SK-N-SH treated with all-trans-retinoic acid at 6 μM for 48 hours (cell line): Measurements from ENCODE around the gene CACHD1.

Experiments
- ATAC-seq: fragments of 200-7000 bp; cut with Tn5 transposase; 3 replicates; pipeline ENCODE4 v1.9.1; 2020; ENCODE audit warnings: mild to moderate bottlenecking, moderate library complexity
- ARNTL ChIP-seq: fragments of 450-650 bp; formaldehyde crosslinking; IDR thresholded peaks from 2 replicates; pipeline ENCODE4 v1.5.0; 2020; ENCODE audit warnings: low read depth, mild to moderate bottlenecking, moderate library complexity, borderline replicate concordance
- BACH2 ChIP-seq: fragments of 250-450 bp; sonication (Bioruptor Pico); IDR thresholded peaks from 2 replicates; pipeline ENCODE4 v1.9.0; 2021; ENCODE audit warnings: mild to moderate bottlenecking, borderline replicate concordance
- CSDC2 ChIP-seq: fragments of 250-450 bp; sonication (Bioruptor Pico); IDR thresholded peaks from 2 replicates; pipeline ENCODE4 v1.5.0; 2020; ENCODE audit warnings: mild to moderate bottlenecking, moderate library complexity
- GLIS3 ChIP-seq: fragments of 250-450 bp; sonication (Bioruptor Pico); IDR thresholded peaks from 2 replicates; pipeline ENCODE4 v1.5.0; 2020; ENCODE audit warnings: mild to moderate bottlenecking, moderate library complexity
- ISL1 ChIP-seq: fragments of 250-450 bp; sonication (Bioruptor Pico); IDR thresholded peaks from 2 replicates; pipeline ENCODE4 v2.1.2; 2022; ENCODE audit warnings: mild to moderate bottlenecking, moderate library complexity
- OSR1 ChIP-seq: fragments of 250-450 bp; sonication (Bioruptor Pico); IDR thresholded peaks from 2 replicates; pipeline ENCODE4 v1.8.0; 2022; ENCODE audit warnings: moderate library complexity, mild to moderate bottlenecking, inconsistent platforms
- PPARA ChIP-seq: fragments of 250-450 bp; sonication (Bioruptor Pico); IDR thresholded peaks from 2 replicates; pipeline ENCODE4 v1.5.0; 2020; ENCODE audit warnings: mild to moderate bottlenecking, borderline replicate concordance
- RARB ChIP-seq: fragments of 250-450 bp; sonication (Bioruptor Pico); IDR thresholded peaks from 2 replicates; pipeline ENCODE4 v1.8.0; 2021; ENCODE audit warnings: mild to moderate bottlenecking, moderate library complexity
- SNAI2 ChIP-seq: fragments of 250-450 bp; sonication (Bioruptor Pico); IDR thresholded peaks from 2 replicates; pipeline ENCODE4 v1.5.0; 2020; ENCODE audit warnings: mild to moderate bottlenecking, moderate library complexity
- TCF4 ChIP-seq: fragments of 250-450 bp; sonication (Bioruptor Pico); IDR thresholded peaks from 2 replicates; pipeline ENCODE4 v1.8.0; 2021; ENCODE audit warnings: mild to moderate bottlenecking, moderate library complexity, borderline replicate concordance
- TOX ChIP-seq: fragments of 250-450 bp; sonication (Bioruptor Pico); IDR thresholded peaks from 2 replicates; pipeline ENCODE4 v1.8.0; 2021; ENCODE audit warnings: mild to moderate bottlenecking, moderate library complexity, borderline replicate concordance
- ZC3H10 ChIP-seq: fragments of 250-450 bp; sonication (Bioruptor Pico); IDR thresholded peaks from 2 replicates; pipeline ENCODE4 v1.5.1; 2021; ENCODE audit warnings: mild to moderate bottlenecking, moderate library complexity
- ZNF565 ChIP-seq: fragments of 450-650 bp; formaldehyde crosslinking; conservative IDR thresholded peaks from 2 replicates; pipeline ENCODE4 v1.5.0; 2020; ENCODE audit warnings: low read depth, mild to moderate bottlenecking, moderate library complexity
- ZNF70 ChIP-seq: fragments of 450-650 bp; formaldehyde crosslinking; IDR thresholded peaks from 2 replicates; pipeline ENCODE4 v1.5.0; 2020; ENCODE audit warnings: mild to moderate bottlenecking, moderate library complexity
- ZNF8 ChIP-seq: fragments of 450-650 bp; formaldehyde crosslinking; IDR thresholded peaks from 2 replicates; pipeline ENCODE4 v1.5.0; 2020; ENCODE audit warnings: mild to moderate bottlenecking, moderate library complexity
- TF ChIP-seq, protein P1 (sequence below): fragments of 250-450 bp; sonication (Bioruptor Pico); IDR thresholded peaks from 2 replicates; pipeline ENCODE4 v1.8.0; 2021; ENCODE audit warnings: low read depth, mild to moderate bottlenecking, moderate library complexity, borderline replicate concordance
- TF ChIP-seq, protein P2 (sequence below): fragments of 250-450 bp; sonication (Bioruptor Pico); IDR thresholded peaks from 2 replicates; pipeline ENCODE4 v1.5.1; 2020; ENCODE audit warnings: low read depth, mild to moderate bottlenecking, moderate library complexity
- TF ChIP-seq, protein P3 (sequence below): fragments of 250-450 bp; sonication (Bioruptor Pico); IDR thresholded peaks from 2 replicates; pipeline ENCODE4 v1.5.1; 2021; ENCODE audit warnings: mild to moderate bottlenecking, moderate library complexity
- TF ChIP-seq, protein P4 (sequence below): fragments of 250-450 bp; sonication (Bioruptor Pico); IDR thresholded peaks from 2 replicates; pipeline ENCODE4 v1.5.0; 2020; ENCODE audit warnings: mild to moderate bottlenecking, moderate library complexity

The CACHD1 gene

DNA sequence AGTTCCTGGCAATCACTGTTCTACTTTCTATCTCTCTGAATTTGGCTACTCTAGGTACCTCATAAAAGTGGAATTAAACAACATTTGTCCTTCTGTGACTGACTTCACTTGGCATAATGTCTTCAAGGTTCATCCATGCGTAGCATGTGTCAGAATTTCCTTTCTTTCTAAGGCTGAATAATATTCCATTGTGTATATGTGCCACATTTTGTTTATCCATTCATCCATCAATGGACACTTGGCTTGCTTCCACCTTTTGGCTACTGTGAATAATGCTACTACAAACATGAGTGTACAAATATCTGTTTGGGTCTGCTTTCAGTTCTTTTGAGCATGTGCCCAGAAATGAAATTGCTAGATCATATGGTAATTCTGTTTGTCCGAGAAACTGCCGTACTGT is 14.7 kb downstream of the CACHD1 start:
- ATAC-seq, result no peak
- TF ChIP-seq, protein P1, sequence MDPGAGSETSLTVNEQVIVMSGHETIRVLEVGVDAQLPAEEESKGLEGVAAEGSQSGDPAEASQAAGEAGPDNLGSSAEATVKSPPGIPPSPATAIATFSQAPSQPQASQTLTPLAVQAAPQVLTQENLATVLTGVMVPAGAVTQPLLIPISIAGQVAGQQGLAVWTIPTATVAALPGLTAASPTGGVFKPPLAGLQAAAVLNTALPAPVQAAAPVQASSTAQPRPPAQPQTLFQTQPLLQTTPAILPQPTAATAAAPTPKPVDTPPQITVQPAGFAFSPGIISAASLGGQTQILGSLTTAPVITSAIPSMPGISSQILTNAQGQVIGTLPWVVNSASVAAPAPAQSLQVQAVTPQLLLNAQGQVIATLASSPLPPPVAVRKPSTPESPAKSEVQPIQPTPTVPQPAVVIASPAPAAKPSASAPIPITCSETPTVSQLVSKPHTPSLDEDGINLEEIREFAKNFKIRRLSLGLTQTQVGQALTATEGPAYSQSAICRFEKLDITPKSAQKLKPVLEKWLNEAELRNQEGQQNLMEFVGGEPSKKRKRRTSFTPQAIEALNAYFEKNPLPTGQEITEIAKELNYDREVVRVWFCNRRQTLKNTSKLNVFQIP (CRISPR knock-in tag), result no peak
- no peak for TF ChIP-seq BACH2

DNA sequence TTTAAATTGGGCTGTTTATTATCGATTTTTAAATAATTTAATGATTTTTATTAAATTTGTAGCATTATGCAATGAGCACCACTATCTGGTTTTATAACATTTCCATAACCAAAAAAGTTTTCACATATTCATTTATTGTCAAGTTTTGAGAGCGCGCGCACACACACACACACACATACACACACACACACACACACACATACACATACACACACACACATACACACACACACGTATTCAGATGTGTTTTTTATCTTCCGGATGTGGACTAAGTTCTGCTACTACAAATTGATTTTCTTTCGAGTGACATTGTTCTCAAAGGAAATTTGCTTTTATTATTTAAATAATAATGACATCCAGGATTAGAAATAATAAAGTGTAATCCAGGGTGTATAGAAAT is 16.3 kb downstream of the CACHD1 start:
- no peak for ATAC-seq

DNA sequence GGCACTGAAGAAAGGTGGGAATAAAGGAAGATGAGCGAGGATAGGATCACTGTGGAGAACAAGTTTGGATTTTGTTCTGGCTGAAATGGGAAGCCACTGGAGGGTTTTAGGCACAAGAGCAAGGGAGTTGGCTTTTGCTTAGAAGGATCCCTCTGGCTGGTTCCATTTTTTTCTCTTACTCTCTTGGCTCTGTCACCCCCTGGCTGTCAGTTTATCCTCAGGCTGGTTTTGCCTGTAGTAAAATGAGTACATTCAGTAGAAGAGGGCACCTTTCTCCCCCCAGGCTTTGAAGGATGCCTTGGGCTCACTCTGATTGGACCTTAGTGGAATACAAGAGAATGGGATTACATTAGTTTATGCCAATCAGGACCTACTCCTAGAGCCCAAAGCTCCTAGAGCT is 17.1 kb downstream of the CACHD1 start:
- no peak for ATAC-seq
- TF ChIP-seq TCF4 (CRISPR knock-in tag) (no peak), ZNF8 (CRISPR knock-in tag) (no peak), OSR1 (CRISPR knock-in tag) (no peak), TOX (CRISPR knock-in tag) (no peak), ZC3H10 (CRISPR knock-in tag) (no peak), ZNF70 (no peak), ISL1 (no peak), PPARA (no peak), BACH2 (no peak), RARB (CRISPR knock-in tag) (no peak), SNAI2 (CRISPR knock-in tag) (no peak), ZNF565 (CRISPR knock-in tag) (no peak)
- TF ChIP-seq, protein P2, sequence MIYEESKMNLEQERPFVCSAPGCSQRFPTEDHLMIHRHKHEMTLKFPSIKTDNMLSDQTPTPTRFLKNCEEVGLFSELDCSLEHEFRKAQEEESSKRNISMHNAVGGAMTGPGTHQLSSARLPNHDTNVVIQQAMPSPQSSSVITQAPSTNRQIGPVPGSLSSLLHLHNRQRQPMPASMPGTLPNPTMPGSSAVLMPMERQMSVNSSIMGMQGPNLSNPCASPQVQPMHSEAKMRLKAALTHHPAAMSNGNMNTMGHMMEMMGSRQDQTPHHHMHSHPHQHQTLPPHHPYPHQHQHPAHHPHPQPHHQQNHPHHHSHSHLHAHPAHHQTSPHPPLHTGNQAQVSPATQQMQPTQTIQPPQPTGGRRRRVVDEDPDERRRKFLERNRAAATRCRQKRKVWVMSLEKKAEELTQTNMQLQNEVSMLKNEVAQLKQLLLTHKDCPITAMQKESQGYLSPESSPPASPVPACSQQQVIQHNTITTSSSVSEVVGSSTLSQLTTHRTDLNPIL (CRISPR knock-in tag), result no peak
- TF ChIP-seq, protein P3, sequence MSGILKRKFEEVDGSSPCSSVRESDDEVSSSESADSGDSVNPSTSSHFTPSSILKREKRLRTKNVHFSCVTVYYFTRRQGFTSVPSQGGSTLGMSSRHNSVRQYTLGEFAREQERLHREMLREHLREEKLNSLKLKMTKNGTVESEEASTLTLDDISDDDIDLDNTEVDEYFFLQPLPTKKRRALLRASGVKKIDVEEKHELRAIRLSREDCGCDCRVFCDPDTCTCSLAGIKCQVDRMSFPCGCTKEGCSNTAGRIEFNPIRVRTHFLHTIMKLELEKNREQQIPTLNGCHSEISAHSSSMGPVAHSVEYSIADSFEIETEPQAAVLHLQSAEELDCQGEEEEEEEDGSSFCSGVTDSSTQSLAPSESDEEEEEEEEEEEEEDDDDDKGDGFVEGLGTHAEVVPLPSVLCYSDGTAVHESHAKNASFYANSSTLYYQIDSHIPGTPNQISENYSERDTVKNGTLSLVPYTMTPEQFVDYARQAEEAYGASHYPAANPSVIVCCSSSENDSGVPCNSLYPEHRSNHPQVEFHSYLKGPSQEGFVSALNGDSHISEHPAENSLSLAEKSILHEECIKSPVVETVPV, result no peak
- TF ChIP-seq, protein P4, sequence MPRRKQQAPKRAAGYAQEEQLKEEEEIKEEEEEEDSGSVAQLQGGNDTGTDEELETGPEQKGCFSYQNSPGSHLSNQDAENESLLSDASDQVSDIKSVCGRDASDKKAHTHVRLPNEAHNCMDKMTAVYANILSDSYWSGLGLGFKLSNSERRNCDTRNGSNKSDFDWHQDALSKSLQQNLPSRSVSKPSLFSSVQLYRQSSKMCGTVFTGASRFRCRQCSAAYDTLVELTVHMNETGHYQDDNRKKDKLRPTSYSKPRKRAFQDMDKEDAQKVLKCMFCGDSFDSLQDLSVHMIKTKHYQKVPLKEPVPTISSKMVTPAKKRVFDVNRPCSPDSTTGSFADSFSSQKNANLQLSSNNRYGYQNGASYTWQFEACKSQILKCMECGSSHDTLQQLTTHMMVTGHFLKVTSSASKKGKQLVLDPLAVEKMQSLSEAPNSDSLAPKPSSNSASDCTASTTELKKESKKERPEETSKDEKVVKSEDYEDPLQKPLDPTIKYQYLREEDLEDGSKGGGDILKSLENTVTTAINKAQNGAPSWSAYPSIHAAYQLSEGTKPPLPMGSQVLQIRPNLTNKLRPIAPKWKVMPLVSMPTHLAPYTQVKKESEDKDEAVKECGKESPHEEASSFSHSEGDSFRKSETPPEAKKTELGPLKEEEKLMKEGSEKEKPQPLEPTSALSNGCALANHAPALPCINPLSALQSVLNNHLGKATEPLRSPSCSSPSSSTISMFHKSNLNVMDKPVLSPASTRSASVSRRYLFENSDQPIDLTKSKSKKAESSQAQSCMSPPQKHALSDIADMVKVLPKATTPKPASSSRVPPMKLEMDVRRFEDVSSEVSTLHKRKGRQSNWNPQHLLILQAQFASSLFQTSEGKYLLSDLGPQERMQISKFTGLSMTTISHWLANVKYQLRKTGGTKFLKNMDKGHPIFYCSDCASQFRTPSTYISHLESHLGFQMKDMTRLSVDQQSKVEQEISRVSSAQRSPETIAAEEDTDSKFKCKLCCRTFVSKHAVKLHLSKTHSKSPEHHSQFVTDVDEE (CRISPR knock-in tag), result no peak

More for the DNA sequence above, 16.3 kb downstream of the CACHD1 start:
- TF ChIP-seq ARNTL, result no peak
- no peak for TF ChIP-seq PPARA
- TF ChIP-seq ZC3H10 (CRISPR knock-in tag), result no peak
- no peak for TF ChIP-seq SNAI2 (CRISPR knock-in tag)
- TF ChIP-seq ZNF70, result no peak
- TF ChIP-seq OSR1 (CRISPR knock-in tag), result no peak
- TF ChIP-seq ZNF565 (CRISPR knock-in tag), result no peak
- TF ChIP-seq, protein P4 (CRISPR knock-in tag), result no peak
- TF ChIP-seq, protein P1 (CRISPR knock-in tag), result no peak
- TF ChIP-seq ISL1, result no peak
- TF ChIP-seq GLIS3 (CRISPR knock-in tag), result no peak
- TF ChIP-seq CSDC2, result no peak
- no peak for TF ChIP-seq BACH2
- TF ChIP-seq, protein P2 (CRISPR knock-in tag), result no peak
- TF ChIP-seq, all 23 proteins: peak for 0
